H9 (cell line): ENCODE data around the gene RFX4. TPM values are rescaled to one million over a fixed set of nuclear protein-coding genes. Genes with fewer than 3 reads are reported as not detected.

Experiments
- DNase-seq: peaks from one replicate; pipeline ENCODE4 v3.0.0-alpha.2; 2017
- H2AFZ ChIP-seq: one replicate; pipeline ENCODE4 v1.6.1; 2013; ENCODE audit warnings: mild to moderate bottlenecking, low read length, control low read depth, moderate library complexity
- H2AK5ac ChIP-seq: 2 replicates; pipeline ENCODE4 v1.6.1; 2013; ENCODE audit warnings: low read length, control low read depth, mixed read lengths; ENCODE audit not compliant: insufficient read length
- H2BK120ac ChIP-seq: one replicate; pipeline ENCODE4 v1.6.1; 2013; ENCODE audit warnings: low read depth, mild to moderate bottlenecking, low read length, control low read depth, inconsistent platforms; ENCODE audit not compliant: poor library complexity, severe bottlenecking
- H2BK12ac ChIP-seq: 2 replicates; pipeline ENCODE4 v1.6.1; 2013; ENCODE audit warnings: low read length, control low read depth, mixed read lengths, low read depth; ENCODE audit not compliant: insufficient read length
- H2BK15ac ChIP-seq: 2 replicates; pipeline ENCODE4 v1.6.1; 2013; ENCODE audit warnings: low read depth, low read length, control low read depth
- H2BK20ac ChIP-seq: one replicate; pipeline ENCODE4 v1.6.1; 2013; ENCODE audit warnings: low read depth, mild to moderate bottlenecking, low read length, control low read depth, inconsistent platforms; ENCODE audit not compliant: poor library complexity, severe bottlenecking
- H2BK5ac ChIP-seq: 2 replicates; pipeline ENCODE4 v1.6.1; 2013; ENCODE audit warnings: low read length, control low read depth, mixed read lengths; ENCODE audit not compliant: insufficient read length
- H3K14ac ChIP-seq: 2 replicates; pipeline ENCODE4 v1.6.1; 2013; ENCODE audit warnings: low read length, control low read depth; ENCODE audit not compliant: insufficient read depth
- H3K18ac ChIP-seq: 2 replicates; pipeline ENCODE4 v1.6.1; 2013; ENCODE audit warnings: low read depth, mild to moderate bottlenecking, mixed read lengths, low read length, control low read depth; ENCODE audit not compliant: insufficient read length
- H3K23ac ChIP-seq: 2 replicates; pipeline ENCODE4 v1.6.1; 2013; ENCODE audit warnings: low read length, control low read depth, mixed read lengths, low read depth; ENCODE audit not compliant: insufficient read length
- H3K23me2 ChIP-seq: 2 replicates; pipeline ENCODE4 v1.6.1; 2013; ENCODE audit warnings: low read depth, mild to moderate bottlenecking, mixed read lengths, low read length, control low read depth; ENCODE audit not compliant: insufficient read length, poor library complexity, severe bottlenecking
- H3K27ac ChIP-seq: 2 replicates; pipeline ENCODE4 v1.5.1; 2013; ENCODE audit warnings: low read length, control low read depth, mixed read lengths, low read depth; ENCODE audit not compliant: insufficient read length
- H3K27me3 ChIP-seq: 2 replicates; pipeline ENCODE4 v1.6.1; 2013; ENCODE audit warnings: low read length, control low read depth, inconsistent platforms; ENCODE audit not compliant: insufficient read depth
- H3K4ac ChIP-seq: 2 replicates; pipeline ENCODE4 v1.6.1; 2013; ENCODE audit warnings: low read depth, mild to moderate bottlenecking, control low read depth, inconsistent platforms, low read length, moderate library complexity
- H3K4me1 ChIP-seq: 2 replicates; pipeline ENCODE4 v1.6.1; 2013; ENCODE audit warnings: low read length, control low read depth, inconsistent platforms; ENCODE audit not compliant: insufficient read depth
- H3K4me2 ChIP-seq: 2 replicates; pipeline ENCODE4 v1.6.1; 2013; ENCODE audit warnings: low read length, control low read depth, mixed read lengths; ENCODE audit not compliant: insufficient read length, insufficient read depth
- H3K56ac ChIP-seq: 2 replicates; pipeline ENCODE4 v1.6.1; 2013; ENCODE audit warnings: low read depth, mild to moderate bottlenecking, mixed read lengths, low read length, control low read depth; ENCODE audit not compliant: insufficient read length
- H3K79me1 ChIP-seq: 2 replicates; pipeline ENCODE4 v1.6.1; 2013; ENCODE audit warnings: low read depth, mild to moderate bottlenecking, moderate library complexity, low read length, control low read depth, inconsistent platforms; ENCODE audit not compliant: insufficient read depth, poor library complexity, severe bottlenecking
- H3K79me2 ChIP-seq: 2 replicates; pipeline ENCODE4 v1.6.1; 2013; ENCODE audit warnings: low read length, control low read depth, inconsistent platforms; ENCODE audit not compliant: insufficient read depth
- H3K9ac ChIP-seq: 2 replicates; pipeline ENCODE4 v1.6.1; 2013; ENCODE audit warnings: low read length, control low read depth, mixed read lengths; ENCODE audit not compliant: insufficient read length; ENCODE audit errors: extremely low read depth
- H3K9me3 ChIP-seq: one replicate; pipeline ENCODE4 v1.6.1; 2013; ENCODE audit warnings: low read depth, low read length, inconsistent platforms; ENCODE audit not compliant: control insufficient read depth
- H3T11ph ChIP-seq: one replicate; pipeline ENCODE4 v1.6.1; 2013; ENCODE audit warnings: mild to moderate bottlenecking, low read length, control low read depth, inconsistent platforms
- H4K20me1 ChIP-seq: one replicate; pipeline ENCODE4 v1.6.1; 2013; ENCODE audit not compliant: control insufficient read depth, insufficient read length, insufficient read depth
- H4K5ac ChIP-seq: 2 replicates; pipeline ENCODE4 v1.6.1; 2013; ENCODE audit warnings: low read depth, mild to moderate bottlenecking, mixed read lengths, low read length, control low read depth; ENCODE audit not compliant: insufficient read length
- H4K8ac ChIP-seq: replicated peaks from 2 replicates; pipeline ENCODE4 v1.6.1; 2013; ENCODE audit warnings: low read length, control low read depth, mixed read lengths, low read depth; ENCODE audit not compliant: insufficient read length
- H4K91ac ChIP-seq: 2 replicates; pipeline ENCODE4 v1.6.1; 2013; ENCODE audit warnings: low read depth, mild to moderate bottlenecking, moderate library complexity, mixed read lengths, low read length, control low read depth; ENCODE audit not compliant: insufficient read length
- H3K27ac Mint-ChIP-seq, 3 experiments: 2 replicates in 2 of 3; 3 replicates in 1 of 3; pipeline ENCODE4 v1.8.0; 2020 to 2021; ENCODE audit warnings: mixed read lengths in 3 of 3, mild to moderate bottlenecking in 1 of 3, moderate library complexity in 1 of 3
- H3K27me3 Mint-ChIP-seq: 2 replicates; pipeline ENCODE4 v1.8.0; 2021; ENCODE audit warnings: low read depth, mild to moderate bottlenecking, moderate library complexity, mixed read lengths
- H3K36me3 Mint-ChIP-seq, 3 experiments: 2 replicates in 2 of 3; 3 replicates in 1 of 3; pipeline ENCODE4 v1.8.0; 2020 to 2021; ENCODE audit warnings: low read depth in 3 of 3, mixed read lengths in 3 of 3; ENCODE audit not compliant: insufficient read depth in 1 of 3
- H3K4me1 Mint-ChIP-seq, 2 experiments: 2 replicates each; pipeline ENCODE4 v1.8.0; 2020; ENCODE audit warnings: mixed read lengths in 2 of 2
- H3K4me3 Mint-ChIP-seq, 2 experiments: 2 replicates in 1 of 2; 3 replicates in 1 of 2; pipeline ENCODE4 v1.8.0; 2020 to 2021; ENCODE audit warnings: mild to moderate bottlenecking in 2 of 2, mixed read lengths in 2 of 2, moderate library complexity in 1 of 2
- H3K9me3 Mint-ChIP-seq, 2 experiments: 2 replicates in 1 of 2; 3 replicates in 1 of 2; pipeline ENCODE4 v1.8.0; 2020; ENCODE audit warnings: mild to moderate bottlenecking in 2 of 2, mixed read lengths in 2 of 2, moderate library complexity in 1 of 2
- WGBS: extraction: QIAGEN DNeasy Blood & Tissue Kit; methylation state at CpG from one replicate; pipeline ENCODE4 v1.1.7; 2013; ENCODE audit warnings: missing lambda C conversion rate, low lambda C conversion rate, mixed read lengths; ENCODE audit not compliant: insufficient read length; ENCODE audit errors: extremely low coverage; 5-methylcytosine and 5-hydroxymethylcytosine counted together
- total RNA-seq: library from RNA; stranded (reverse); gene quantifications from 2 replicates; pipeline ENCODE4 v1.2.1, GENCODE V29; 2021
- TF ChIP-seq, protein P1 (sequence below): fragments of 200-600 bp; sonication (generic); conservative IDR thresholded peaks from 3 replicates; pipeline ENCODE4 v1.8.0; 2021; ENCODE audit warnings: antibody characterized with exemption, mild to moderate bottlenecking

Gene RFX4
- total RNA-seq, 1 experiment from 2014 or later = 0.57 TPM

DNA sequence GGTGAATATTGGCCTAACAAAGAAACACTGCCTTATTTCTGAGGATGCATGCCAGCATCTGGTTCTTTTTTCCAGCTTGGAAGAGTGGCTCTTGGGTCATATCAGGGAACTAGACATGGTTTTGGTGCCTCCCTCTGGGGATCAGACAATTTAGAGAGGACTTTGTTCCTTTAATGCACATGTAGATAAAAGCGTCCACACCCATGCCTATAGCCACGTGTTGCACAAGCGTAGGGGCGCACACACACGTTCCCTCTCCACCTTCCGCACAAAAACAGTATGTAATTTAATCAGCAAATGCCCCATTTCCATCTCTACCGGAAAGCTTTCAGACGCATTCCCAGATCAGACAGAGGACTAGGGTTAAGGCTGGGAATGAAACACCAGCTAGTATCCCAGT lies 130.0 kb downstream of the RFX4 start:
- H2BK20ac ChIP-seq = no peak overlapping the region
- no peaks in the 10 kb centered on the region for H3K36me3 Mint-ChIP-seq
- H3K4me1 ChIP-seq = peaks cover 7% of the 10 kb centered on the region; the same call in 1 of the 2 replicates
- H3K56ac ChIP-seq = no peak overlapping the region
- no peak overlapping the region for H3K9ac ChIP-seq
- no peaks in the 10 kb centered on the region for H3K9me3 ChIP-seq
- H2AFZ ChIP-seq = no peak overlapping the region
- no peak overlapping the region for H3K4ac ChIP-seq
- H3K9me3 Mint-ChIP-seq = no peaks in the 10 kb centered on the region
- no peaks in the 10 kb centered on the region for H4K20me1 ChIP-seq
- TF ChIP-seq, protein P1, sequence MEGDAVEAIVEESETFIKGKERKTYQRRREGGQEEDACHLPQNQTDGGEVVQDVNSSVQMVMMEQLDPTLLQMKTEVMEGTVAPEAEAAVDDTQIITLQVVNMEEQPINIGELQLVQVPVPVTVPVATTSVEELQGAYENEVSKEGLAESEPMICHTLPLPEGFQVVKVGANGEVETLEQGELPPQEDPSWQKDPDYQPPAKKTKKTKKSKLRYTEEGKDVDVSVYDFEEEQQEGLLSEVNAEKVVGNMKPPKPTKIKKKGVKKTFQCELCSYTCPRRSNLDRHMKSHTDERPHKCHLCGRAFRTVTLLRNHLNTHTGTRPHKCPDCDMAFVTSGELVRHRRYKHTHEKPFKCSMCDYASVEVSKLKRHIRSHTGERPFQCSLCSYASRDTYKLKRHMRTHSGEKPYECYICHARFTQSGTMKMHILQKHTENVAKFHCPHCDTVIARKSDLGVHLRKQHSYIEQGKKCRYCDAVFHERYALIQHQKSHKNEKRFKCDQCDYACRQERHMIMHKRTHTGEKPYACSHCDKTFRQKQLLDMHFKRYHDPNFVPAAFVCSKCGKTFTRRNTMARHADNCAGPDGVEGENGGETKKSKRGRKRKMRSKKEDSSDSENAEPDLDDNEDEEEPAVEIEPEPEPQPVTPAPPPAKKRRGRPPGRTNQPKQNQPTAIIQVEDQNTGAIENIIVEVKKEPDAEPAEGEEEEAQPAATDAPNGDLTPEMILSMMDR = no peak
- H3T11ph ChIP-seq = no peak overlapping the region
- H2BK15ac ChIP-seq = no peak overlapping the region
- H3K23ac ChIP-seq = no peak overlapping the region
- no peaks in the 10 kb centered on the region for H3K79me1 ChIP-seq
- no peaks in the 10 kb centered on the region; the same call in none of the 2 replicates for H3K27me3 Mint-ChIP-seq
- H3K18ac ChIP-seq = no peak overlapping the region
- no peak overlapping the region for H3K4me3 Mint-ChIP-seq
- H2BK120ac ChIP-seq = no peak overlapping the region
- no peaks in the 10 kb centered on the region for H3K79me2 ChIP-seq
- no CpG with 5 or more reads among the region's 8 CpGs for WGBS
- no peaks in the 10 kb centered on the region for H3K27me3 ChIP-seq
- H4K91ac ChIP-seq = no peak overlapping the region
- H2BK12ac ChIP-seq = no peak overlapping the region
- peaks cover 35 to 44% of the 10 kb centered on the region in 2 experiments for H3K4me1 Mint-ChIP-seq
- H2AK5ac ChIP-seq = no peak overlapping the region
- no peak overlapping the region for H3K4me2 ChIP-seq
- no peak for DNase-seq
- H3K27ac ChIP-seq = no peak overlapping the region
- H3K14ac ChIP-seq = no peak overlapping the region
- no peak overlapping the region for H4K5ac ChIP-seq
- H3K23me2 ChIP-seq = no peaks in the 10 kb centered on the region
- no peak overlapping the region for H4K8ac ChIP-seq
- H3K27ac Mint-ChIP-seq = no peak overlapping the region
- no peak overlapping the region for H2BK5ac ChIP-seq
